ENCODE measurements around the gene NDC1.
"Not testable (repeated sequence)": the region's sequence is repeated elsewhere in the genome, so short reads cannot be mapped to it uniquely, and the experiment has no call there.

The NDC1 gene

DNA sequence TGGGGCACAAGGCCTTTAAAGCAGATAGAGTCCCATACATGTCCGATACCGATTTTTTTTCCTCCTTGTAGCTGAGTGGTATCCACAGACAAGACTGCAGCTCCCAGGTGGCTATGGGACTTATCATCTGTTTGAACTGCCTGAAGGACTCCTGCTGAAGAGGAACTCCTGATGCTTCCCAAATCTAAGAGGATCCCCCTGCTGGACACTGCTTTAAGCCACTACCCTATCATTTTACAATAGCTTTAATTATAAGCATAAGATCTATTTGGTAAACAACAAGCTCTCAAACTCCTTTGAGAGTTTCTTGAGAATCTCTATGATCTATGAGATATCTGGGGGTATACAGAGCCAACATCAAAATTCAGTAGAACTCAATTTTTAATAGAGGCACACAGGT lies 11.7 kb downstream of the NDC1 start:
- DNase-seq (no peak), ATAC-seq (no peak)

DNA sequence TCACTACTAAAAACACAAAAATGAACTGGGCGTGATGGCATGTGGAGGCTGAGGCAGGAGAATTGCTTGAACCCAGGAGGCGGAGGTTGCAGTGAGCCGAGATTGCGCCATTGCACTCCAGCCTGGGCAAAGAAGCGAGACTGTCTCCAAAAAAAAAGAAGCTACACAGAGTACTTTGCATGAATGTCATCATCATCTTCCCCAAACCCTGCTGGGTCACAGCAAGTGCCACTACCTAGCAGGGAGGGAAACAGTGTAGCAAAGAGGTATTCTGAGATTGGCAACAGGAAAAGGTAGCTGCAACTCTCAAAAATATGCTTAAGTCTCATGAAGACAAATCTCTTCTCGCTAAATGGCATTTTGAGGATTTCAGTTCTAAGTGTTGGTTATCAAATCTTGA lies 12.8 kb downstream of the NDC1 start:
- no peak for ATAC-seq
- no peak for DNase-seq

DNA sequence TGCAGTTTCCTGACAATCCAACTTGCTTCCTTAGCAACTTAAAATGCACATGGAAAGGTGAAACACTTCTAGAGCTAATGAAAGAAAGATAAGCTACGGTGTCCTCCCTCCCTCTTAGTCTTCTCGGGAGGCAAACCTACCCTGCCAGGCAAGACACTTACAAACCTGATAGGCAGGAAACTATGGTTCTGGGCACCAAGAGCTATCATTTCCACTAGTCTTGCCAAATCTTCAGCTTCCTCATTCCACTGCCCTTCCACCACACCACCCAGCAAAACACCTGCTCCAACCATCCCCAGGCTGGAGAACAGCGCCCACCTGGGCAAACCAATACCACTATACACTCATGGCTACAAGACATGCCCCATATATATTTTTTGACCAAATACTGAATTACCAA lies 15.2 kb downstream of the NDC1 start:
- no peak for ATAC-seq
- DNase-seq, result no peak

DNA sequence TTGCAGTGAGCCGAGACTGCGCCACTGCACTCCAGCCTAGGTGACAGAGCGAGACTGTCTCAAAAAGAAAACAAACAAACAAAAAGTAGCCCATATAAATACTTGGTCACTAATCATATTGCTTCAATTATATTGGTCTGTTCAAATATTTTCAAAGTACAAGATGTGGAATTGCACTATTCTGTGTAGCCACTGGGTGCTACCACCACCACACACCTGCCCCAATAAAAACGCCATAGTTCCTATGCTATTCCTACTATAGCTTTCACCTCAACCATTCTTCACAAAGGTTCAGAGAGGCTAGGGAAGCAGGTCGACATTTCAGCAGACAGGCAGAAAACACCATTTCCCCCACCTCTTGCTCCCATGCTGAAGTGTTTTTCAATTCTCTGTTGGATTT lies 16.7 kb downstream of the NDC1 start:
- DNase-seq (no peak), ATAC-seq (no peak)

DNA sequence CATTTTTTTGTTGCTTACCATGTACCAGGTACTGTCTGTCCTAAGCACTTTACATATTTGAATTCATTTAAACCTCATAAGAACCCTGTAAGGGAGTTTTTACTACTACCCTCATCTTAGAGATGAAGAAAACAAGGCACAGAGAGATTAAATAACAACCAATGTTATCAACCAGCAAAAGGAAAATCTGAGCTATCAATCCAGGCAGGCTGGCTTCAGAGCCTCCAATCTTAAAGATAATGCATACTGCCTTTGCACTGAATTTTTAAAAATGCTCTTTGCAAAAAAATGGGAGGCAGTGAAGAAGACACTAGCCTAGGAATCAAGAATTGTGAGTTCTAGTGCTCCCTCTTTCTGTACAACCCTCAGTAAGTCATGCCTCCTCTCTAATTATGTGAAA lies 18.7 kb downstream of the NDC1 start:
- no peak for DNase-seq
- no peak for ATAC-seq

DNA sequence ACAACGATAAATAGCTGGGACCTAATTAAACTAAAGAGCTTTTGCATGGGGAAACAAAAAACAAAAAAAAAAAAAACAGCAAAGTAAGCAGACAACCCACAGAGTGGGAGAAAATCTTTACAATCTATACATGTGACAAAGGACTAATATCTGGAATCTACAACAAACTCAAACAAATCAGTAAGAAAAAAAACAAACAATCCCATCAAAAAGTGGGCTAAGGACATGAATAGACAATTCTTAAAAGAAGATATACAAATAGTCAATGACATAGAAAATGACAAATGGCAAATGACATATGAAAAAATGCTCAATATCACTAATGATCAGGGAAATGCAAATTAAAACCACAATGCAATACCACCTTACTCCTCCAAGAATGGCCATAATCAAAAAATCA lies 21.5 kb downstream of the NDC1 start:
- DNase-seq, ATAC-seq: not testable (repeated sequence)

DNA sequence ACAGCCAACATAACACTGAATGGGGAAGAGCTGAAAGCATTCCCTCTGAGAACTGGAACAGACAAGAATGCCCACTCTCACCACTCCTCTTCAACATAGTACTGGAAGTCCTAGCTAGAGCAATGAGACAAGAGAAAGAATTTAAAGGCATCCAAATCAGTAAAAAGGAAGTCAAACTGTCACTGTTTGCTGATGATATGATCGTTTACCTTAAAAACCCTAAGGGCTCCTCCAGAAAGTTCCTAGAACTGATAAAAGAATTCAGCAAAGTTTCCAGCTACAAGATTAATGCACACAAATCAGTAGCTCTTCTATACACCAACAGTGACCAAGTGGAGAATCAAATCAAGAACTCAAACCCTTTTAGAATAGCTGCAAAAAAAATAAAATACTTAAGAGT lies 22.6 kb downstream of the NDC1 start:
- not testable (repeated sequence) for DNase-seq, ATAC-seq

DNA sequence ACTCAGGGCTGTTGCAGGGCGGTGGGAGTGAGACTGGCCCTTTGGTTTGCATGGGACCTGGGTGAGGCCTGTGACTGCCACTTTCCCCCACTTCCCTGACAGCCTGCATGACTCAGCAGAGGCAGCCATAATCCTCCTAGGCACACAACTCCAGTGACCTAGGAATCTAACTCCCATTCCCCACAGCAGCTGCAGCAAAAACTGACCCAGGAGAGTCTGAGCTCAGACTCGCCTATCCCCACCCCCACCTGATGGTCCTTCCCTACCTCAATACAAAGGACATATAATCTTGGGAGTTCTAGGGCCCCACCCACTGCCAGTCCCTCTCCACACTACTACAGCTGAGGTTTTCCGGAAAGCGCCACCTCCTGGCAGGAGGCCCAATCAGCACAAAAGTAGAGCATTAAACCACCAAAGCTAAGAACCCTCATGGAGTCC lies 26.7 kb downstream of the NDC1 start:
- peak; percentile 28 for DNase-seq

DNA sequence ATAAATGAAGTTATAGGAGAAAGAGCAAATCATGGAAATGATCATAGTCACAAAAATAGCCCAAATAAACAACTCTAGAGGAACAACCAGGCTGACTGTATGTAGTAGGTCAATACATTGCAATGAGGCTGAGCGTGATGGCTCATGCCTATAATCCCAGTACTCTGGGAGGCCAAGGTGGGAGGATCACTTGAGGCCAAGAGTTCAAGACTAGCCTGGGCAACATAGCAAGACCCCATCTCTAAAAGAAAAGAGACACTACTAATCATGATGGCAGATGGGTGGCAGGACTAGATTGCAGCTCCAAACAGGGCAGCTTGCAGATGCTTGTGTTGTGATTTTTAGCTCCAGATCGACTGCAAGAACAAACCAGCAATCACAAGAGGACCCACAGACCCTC lies 27.6 kb downstream of the NDC1 start:
- ATAC-seq, result no peak

More for the DNA sequence above, 26.7 kb downstream of the NDC1 start:
- no peak for ATAC-seq

DNA sequence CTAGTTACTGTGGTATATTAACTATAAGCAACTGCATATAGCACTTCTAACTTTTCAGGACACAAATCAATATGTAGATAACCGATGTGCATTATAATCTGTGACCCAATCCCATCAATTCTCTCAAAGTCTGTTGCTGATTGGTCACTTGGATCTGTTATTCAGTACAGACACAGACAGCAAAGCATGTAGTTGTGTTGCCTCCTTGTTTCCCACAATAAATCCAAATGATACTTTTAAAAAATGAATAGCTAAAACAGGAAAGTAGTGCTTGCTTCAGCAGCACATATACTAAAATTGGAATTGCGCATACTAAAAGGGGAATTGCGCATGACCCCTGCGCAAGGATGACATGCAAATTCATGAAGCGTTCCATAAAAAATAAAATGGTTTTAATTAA lies 28.1 kb downstream of the NDC1 start:
- ATAC-seq, result no peak

More for the DNA sequence above, 27.6 kb downstream of the NDC1 start:
- DNase-seq, result no peak

DNA sequence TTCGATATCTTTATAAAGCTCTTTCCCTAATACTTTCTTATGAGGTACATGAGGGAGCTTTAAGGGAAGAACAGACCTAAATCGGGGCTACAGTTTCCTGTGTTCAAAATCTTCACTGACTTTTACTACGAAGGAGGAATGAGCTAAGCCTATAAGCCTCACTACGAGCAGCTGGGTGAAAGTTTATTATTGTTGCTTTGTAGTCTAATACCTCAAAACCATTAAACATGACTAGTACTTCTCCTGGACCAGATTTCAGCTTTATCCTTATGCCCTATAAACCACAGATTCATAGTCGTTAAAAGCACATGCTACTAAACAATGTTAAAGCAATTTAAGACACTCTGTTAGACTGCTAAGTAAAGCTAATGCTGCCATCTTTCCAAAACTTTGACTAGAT lies 30.2 kb downstream of the NDC1 start:
- DNase-seq (no peak), ATAC-seq (no peak)

More for the DNA sequence above, 28.1 kb downstream of the NDC1 start:
- no peak for DNase-seq

DNA sequence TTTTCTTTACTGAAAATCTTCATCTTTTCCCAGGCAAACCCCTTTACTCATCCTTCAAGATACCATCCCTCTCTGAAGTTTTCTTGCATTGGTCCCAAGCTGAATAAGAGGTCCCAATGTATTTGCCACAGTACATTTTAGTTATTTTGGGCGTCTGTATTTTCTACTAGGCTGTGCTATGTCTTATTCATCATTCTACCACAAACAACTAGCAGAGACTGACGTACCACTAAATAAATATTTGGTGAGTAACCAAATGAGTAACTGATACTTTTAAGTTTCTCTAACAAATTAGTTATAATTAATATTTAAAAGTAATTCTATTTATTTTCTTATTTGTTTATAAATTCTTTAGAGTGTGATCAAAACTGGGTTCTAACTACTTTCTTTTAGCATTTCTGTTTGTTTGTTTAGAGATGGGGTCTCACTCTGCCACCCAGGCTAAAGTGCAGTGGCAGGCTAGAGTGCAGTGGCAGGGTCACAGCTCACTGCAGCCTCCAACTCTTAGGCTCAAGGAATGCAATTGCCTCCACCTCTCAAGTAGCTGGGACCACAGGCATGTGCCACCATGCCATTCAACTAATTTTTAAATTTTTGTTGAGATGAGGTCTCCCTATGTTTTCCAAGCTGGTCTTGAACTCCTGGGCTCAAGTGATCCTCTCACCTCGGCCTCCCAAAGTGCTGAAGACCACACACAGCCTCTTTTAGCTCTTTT lies 33.1 kb downstream of the NDC1 start:
- ATAC-seq (no peak), DNase-seq (no peak)

DNA sequence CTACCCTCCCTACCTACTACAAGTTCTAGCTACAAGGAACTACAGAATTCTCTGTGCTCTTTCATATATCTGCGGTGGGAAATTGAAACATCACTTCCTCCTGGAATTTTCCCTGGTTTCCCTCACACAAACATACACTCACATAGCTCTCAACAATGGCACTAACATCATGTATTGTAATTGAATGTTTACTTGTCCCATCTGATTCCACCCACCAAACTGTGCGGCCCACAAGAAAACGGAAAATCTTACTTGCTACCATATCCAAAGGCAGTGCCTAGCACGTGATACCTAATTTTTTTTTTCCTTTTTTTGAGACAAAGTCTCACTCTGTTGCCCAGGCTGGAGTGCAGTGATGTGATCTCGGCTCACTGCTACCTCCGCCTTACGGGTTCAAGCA lies 33.9 kb downstream of the NDC1 start:
- DNase-seq (no peak), ATAC-seq (no peak)

DNA sequence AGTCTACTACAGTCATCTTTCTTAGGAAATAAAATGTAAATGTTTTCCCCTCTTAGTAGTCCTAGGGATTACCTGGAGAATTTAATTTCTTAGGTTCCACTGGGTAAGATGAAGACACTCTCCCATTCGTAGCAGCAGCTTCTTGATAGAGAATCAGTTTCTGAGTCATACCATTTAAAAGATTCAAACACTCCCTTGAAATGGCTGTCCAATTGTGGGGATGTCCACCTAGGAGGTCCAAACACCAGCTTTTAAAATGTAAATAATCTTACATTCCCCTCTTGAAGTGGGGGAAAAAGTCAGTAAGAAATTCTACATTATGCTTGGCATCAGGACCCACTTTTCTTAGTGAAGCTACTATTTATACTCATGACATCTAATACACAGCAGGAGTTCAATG lies 37.5 kb downstream of the NDC1 start:
- DNase-seq (no peak), ATAC-seq (no peak)

DNA sequence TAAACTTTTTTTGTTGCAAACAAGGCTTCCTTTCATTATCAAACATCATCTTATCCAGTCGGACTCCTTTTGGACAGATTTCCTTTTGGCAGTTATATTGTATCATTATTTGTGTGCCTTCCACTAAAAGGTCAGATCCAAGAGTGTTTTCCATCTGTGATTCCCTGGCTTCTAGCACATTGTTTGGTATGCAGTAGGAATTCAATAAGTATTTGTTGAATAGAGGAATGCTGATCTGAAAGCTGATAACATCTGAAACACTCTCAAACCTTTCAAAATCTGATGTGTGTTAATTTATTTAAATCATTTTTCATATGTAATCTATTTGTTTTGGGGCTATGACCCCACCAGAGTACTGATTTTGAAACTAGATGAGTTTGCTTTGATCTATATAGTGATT lies 39.0 kb downstream of the NDC1 start:
- DNase-seq (no peak), ATAC-seq (no peak)

DNA sequence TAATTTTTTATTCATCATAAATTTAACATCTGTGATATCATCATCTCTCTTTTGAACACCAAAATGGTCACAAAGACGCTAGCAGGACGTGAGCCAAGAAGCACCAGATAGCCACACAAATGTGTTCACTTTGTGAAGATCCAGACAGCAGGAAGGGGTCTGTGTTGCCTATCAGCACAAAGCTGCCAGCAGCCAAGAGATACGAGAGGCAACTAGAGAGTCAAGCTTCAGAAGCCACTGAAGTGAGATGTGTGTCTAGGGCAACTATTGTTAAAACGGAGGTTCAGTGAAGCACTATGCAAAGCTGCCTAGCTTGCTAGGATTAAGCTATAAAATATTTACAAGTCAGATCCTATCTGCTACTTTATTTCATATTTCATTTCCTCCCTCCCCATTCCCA lies 45.3 kb downstream of the NDC1 start:
- DNase-seq (no peak), ATAC-seq (no peak)

DNA sequence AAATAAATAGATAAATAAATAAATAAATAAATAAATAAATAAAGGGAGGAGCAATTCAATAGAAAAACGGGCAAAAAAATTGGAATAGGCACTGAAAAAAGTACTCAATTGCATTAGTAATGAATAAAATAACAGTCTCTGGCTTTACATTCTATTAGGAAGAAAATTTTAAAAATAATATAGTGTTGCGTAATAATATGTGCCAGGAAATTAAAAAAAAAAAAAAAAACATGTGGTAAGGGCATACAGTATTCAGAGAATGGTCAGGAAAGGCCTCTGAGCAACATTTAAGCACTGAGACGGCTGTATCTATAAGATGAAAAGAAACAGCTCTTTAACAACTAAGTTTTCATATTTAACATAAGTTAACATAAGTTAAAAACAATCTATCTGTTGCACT lies 50.4 kb downstream of the NDC1 start:
- DNase-seq (no peak), ATAC-seq (no peak)

DNA sequence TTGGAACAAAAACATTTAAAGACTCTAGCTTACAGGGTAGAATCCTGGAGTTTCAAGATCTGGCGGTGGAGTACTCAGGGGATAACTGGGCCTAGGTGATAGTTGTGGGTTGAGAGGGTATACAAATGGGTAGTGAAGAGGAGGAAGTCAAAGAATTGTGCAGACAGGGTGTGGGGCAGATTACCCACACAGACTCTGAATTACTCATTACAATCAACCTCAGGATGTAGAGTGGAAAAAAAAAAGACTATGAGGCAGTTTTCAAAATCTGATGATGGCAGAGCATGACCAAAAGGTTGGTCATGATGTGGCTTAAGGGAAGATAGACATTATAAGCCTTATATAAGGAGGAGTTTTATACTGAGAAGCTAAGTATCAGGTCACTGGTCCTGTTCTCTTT lies 55.0 kb downstream of the NDC1 start:
- DNase-seq (peak; percentile 5), ATAC-seq (peak; percentile 93)

DNA sequence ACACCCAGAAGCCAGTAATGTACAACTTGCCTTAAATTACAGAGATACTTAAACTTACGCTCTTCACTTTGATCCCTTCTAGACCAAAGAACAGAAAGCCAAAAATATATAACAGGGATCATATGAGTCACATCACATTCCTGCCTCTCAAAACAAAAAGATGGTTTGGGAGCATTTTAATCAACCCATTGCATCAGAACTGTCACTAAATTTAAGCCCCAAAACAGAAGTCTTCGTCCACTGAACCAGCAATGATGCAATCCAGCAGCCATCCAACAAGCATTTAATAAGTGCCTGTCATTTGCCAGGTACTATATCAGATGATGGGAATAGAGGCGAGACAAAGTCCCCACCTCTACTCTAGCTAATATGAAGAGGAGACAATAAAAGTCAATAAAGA lies 56.4 kb downstream of the NDC1 start:
- DNase-seq, result no peak
- ATAC-seq, result no peak

DNA sequence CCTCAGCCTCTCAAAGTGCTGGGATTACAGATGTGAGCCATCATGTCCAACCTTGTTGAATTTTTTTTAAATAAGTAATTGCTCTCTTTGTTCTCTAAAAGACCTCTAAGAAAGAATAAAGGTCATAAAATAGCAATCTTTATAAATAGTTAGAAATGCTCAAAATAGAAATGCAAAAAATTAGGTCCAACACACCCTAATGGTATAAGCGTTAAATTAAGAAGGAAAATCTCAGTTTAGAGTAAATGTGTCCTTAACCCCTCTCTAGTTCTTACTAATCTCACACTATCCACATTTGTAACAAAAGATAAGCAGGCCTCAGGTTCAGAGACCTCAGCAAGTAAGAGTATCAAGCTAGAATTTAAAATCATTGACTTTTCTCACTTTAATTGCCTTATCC lies 60.8 kb downstream of the NDC1 start:
- DNase-seq (no peak), ATAC-seq (no peak)

DNA sequence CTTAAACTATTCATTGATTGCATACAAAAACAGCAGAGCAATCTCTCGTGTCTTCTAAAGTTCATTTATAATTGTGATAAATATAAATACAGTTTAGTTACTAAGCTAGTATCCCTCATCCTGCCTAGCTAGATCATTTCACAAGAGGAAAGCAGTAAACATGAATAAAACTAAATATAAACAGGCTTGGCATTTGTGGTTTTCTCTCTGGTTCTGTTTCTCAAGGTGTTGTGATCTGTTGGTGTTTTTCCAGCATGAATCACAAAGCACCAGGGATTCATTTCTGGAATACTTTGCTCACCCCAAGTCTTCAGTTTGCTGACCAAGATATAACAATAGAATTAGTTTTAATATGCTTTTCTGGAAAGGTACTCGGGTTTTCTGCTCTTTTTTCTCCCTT lies 66.4 kb downstream of the NDC1 start:
- no peak for DNase-seq
- ATAC-seq, result no peak

DNA sequence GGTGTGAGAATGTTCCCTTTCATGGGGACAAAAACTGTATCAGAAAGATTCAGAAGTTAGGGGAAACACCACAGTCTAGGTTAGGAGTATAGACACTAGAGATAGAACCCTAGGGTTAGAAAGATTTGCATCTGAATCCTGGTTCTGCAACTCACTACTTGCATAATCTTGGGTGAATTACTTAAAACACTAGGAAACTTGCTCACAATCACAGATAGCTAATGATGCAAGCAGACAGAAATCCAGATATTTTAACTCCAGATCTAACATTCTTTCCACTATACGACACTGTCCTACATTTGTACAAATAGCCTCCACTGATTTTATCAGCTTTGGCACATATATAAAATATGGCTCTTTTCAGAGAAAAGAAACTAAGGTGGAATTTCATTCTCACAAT lies 68.3 kb downstream of the NDC1 start:
- no peak for DNase-seq

DNA sequence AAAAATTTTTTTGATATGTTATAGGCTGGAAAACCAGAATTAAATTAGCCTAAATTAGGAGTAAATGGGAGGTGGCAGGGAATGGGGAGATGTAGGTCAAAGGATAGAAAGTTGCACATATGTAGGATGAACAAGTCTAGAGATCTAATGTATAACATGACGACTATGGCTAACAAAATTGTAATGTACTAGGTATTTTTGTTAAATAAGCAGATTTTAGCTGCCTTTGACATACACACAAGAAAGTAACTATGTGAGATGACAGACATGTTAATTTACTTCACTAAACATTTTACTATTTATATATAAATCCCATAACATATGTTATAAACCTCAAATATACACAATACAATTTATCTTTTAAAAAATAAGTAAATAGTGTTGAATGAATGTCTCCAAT lies 68.9 kb downstream of the NDC1 start:
- no peak for ATAC-seq
- DNase-seq, result no peak

More for the DNA sequence above, 68.3 kb downstream of the NDC1 start:
- ATAC-seq, result no peak

DNA sequence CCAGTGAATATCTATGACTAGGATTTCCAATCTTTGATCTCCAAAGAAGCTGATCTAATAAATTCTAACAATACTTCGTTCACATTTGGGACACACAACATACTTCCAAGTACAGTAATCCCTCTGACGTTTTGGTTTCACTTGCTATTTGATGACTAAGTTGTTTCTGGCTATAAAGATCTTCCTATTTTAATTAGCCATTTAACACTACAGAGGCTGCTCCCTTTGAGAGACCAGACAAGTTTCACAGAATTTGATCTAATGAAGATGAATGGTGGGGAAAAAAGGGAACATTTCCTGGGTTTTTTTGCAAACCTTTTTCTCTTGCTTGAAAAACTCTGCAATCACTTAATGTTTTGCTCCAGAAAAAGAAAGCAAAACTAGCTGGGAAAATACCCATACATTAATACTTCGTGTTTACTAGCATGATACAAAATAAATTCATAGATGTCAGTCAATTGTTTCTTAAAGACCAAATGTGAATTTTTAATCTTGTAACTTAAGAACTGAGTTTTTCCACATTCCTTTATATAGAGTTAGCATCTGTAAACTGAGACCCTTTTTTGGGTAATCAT lies 71.2 kb downstream of the NDC1 start:
- ATAC-seq (no peak), DNase-seq (no peak)

Measured in stimulated activated naive CD8-positive, alpha-beta T cell treated with anti-CD3 and anti-CD28 coated beads, Interleukin-15, Interleukin-2, amounts not matched to agents 100 U/mL and 50 U/mL, for 24 hours (primary cell).